GM18867 (cell line): ENCODE results near the gene PARD3.
"Not testable (repeated sequence)": the region's sequence is repeated elsewhere in the genome, so short reads cannot be mapped to it uniquely, and the experiment has no call there.

Source experiments
- ATAC-seq: cut with Tn5 transposase; IDR thresholded peaks from one replicate; pipeline ENCODE4 v1.9.1; 2021; ENCODE audit warnings: mild to moderate bottlenecking, moderate library complexity; ENCODE audit not compliant: unreplicated experiment

The PARD3 gene

DNA sequence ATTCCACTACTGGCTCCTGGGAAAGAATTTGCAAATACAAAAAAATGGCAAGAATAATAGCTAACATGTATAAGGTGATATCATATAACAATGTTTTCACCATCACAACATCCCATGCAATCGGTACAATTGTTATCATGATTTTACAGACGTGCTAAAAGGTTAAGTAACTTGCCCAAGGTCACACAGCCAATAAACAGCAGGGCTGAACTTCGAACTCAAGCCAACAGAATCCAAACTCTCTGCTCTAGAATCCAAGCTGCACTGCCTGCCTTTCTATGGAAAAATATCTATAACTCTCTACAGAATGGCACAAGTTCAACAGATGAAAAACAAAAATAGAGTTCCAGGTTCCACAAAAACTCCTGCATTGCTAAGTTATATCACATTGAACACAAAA lies 160.9 kb downstream of the PARD3 start:
- ATAC-seq: no peak

DNA sequence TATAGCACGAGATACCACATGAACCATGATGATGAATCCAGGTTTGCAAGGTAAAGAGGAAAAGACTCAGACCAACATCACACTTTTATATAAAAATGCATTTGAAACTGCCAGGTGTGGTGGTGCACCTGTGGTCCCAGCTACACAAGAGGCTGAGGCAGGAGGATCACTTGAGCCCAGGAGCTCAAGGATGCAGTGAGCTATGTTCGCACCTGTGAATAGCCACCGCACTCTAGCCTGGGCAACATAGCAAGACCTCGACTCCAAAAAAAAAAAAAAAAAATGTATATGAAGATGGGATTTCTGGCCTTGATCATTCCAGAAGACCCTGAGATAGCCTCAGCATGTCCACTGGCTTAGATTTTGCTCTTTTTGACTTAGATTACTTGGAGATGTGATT lies 161.6 kb downstream of the PARD3 start:
- no peak for ATAC-seq

DNA sequence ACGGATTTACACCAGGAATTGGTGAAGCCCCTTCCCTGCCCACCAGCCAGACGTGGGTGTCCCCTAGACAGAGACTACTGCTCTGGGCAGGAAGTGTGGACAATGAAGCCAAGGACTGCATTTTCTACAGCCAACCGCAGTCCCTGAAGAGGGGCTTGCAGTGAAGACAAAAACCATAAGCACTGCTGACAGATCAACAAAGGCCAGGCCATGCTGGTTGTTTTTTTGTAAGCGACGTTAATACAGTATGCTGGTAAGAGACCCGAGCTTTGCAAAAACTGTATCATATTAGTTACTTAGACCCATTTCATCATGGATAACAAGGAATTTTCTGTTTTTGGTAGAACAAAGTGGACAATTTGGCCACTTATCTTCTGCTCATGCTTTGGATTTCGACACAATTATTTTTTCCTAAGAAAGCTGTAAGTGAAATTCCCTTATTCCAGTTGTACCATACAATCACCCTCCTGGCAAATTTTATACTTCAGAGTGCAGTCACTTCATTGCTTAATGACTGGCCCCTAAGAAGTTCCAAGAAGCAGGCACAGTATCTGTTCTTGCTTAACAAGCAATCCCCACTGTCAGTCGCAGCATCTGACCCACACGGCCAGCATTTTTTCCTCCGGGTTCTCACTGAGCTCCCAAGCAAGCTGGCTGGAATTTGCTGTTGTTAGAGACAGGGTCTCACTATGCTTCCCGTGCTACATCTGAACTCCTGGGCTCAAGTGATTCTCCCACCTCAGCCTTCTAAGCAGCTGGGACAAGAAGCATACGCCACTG lies 163.5 kb downstream of the PARD3 start:
- ATAC-seq: no peak

DNA sequence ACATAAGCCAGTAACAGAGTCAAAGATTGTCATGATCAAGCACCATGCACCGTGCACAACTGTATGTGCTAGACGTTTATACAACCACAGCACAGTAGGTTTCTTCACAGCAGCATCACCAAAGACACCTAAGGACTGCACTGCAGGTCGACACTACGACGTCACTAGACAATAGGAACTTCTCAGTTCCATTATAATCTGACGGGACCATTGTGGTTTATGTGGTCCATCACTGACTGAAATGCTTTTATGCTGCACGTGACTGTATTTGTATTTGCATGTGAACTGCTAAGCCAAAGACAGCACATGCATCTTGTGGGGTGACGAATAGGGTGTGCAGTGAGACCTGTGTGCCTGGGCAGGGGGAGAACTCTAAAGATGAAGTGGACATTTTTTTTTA lies 164.9 kb downstream of the PARD3 start:
- no peak for ATAC-seq

DNA sequence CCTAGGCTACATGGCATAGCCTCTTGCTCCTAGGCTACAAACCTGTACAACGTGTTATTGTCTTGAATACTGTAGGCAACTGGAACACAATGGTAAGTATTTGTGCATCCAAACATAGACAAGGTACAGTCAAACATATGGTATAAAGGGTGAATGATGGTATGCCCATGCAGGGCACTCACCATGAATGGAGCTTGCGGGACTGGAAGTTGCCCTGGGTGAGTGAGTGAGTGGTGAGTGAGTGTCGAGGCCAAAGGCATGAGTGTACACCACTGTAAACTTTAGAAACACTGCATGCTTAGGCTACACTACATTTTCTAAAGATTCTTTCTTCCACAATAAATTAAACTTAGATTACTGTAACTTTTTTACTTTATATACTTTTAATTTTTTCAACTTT lies 165.7 kb downstream of the PARD3 start:
- ATAC-seq: no peak

DNA sequence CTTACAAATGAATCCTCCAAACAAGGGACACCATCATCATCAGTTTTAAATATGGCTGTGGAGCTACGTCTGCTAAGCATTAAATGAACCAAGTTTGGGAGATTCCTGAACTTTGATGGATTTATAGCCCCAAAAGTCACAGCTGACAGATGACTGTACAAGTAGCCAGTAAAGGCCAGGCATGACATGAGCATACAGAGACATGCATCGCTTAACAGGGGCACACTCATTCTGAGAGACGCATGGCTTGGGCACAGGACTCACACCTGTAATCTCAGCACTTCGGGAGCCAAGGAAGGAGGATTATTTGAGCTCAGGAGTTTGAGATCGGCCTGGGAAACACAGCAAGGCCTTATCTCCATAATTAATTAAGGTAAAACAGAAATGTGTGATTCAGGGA lies 166.2 kb downstream of the PARD3 start:
- ATAC-seq: no peak

DNA sequence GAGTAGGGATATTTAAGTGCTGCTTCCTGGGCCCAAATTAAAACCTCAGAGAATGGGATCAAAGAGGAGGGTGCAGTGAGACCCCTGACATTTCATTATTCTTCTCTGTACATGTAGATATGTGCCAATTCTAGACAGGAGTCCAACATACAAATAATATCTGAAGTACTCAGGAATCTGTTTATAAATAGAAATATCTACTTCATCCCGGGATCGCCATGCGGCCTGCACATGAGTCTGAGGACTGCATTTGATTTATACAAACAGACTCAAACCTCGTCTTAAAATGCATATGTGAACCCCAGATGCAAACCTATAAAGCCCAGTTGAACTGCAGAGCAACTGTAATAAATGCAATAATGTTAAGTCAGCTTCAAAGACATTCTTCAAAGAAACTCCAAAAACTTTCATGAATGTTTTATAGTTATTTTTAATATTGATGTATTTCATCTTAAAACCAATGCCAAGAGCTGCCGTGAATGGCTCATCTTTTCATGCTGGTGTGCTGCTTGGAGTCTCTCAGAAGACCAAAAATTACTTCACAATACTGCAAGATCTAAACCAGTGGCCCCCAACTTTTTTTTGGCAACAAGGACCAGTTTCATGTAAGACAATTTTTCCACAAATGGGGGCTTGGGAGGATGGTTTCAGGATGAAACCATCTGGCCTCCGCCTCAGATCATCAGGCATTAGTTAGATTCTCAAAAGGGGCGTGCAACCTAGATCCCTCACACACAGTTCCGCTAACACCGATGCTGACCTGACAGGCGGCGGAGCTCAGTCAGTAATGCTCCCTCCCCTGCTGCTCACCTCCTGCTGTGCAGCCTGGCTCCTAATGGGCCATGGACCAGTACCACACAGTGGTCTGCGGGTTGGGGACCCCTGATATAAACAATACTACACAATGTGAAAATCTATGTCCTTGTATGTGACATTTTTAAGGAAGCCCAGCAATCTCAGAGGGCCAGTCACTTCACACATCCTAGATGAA lies 166.9 kb downstream of the PARD3 start:
- ATAC-seq: no peak

DNA sequence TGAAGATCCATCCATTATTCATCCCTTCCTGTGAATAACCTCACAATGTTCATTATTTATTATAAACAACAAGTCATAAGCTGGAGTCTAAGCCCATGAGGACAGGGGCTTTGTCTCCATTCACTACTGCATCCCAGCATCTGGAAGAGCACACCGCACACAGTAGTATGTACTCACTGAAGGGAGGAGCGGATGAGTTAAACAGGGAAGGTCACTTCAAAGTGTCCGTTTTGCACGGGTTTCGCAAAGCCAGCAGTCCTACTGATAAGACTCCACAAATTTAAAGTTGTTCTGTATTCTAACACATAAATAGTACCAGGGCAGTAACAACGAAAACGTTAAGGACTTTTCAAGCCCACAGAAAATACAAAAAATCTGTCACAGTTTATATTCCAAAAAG lies 167.9 kb downstream of the PARD3 start:
- no peak for ATAC-seq

DNA sequence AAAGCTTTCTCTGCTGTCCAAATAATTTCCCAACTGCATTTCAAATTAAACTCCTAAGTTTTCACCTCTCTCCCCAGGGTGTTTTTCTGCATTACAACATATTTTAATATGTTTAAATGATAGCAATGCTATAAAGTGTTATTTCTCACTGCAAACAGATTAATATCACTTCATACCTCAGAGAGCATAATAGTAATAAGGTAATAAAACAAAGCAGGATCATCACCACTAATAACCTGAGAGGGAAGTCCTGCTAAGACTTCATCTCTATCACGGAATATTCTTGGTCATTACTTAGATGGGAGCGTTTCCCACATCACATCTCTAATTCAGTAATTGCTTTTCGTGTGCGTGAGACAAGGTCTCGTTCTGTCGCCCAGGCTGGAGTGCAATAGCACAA lies 168.8 kb downstream of the PARD3 start:
- no peak for ATAC-seq

DNA sequence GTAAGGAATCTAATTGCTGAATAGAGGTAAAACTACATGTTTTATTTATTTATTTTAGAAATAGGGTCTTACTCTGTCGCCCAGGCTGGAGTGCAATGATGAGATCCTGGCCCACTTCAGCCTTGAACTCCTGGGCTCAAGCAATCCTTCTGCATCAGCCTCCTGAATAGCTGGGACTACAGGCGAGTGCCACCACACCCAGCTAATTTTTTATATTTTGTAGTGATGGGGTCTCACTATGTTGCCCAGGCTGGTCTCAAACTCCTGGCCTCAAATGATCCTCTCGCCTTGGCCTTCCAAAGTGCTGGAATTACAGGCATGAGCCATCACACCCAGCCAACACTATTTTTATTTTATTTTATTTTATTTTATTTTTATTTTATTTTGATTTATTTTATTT lies 170.3 kb downstream of the PARD3 start:
- not testable (repeated sequence) for ATAC-seq

DNA sequence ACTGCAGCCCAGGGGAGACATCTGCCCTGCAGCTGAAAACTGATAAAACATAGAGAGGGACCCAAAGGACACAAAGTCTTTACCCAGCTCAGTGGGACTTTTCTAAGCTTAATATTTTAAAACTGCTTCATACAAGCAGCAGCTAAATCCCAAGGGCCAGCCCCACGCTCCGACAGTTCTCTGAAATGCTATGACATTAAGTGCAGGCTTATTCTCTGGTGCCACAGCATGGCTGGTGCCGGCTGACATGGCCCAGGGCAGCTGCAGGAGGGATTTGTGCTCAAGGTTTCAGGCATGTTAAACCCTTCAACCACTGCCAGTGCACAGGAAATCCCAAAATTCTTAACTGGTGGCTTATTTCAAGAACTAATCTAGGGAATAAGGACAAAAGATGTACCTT lies 170.9 kb downstream of the PARD3 start:
- no peak for ATAC-seq

DNA sequence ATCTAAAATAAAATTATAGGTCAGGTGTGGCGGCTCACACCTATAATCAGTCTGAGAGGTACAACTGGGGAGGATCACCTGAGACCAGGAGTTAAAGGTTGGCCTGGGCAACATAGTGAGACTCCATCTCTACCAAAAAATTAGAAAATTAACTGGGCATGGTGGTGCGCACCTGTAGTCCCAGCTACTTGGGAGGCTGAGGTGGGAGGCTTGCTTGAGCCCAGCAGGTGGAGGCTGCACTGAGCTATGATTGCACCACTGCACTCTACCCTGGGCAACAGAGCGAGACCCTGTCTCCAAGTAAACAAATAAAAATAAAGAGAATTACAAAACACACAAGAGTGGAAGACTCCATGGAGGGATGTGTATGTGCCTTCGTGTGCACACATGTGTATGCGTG lies 171.5 kb downstream of the PARD3 start:
- no peak for ATAC-seq

DNA sequence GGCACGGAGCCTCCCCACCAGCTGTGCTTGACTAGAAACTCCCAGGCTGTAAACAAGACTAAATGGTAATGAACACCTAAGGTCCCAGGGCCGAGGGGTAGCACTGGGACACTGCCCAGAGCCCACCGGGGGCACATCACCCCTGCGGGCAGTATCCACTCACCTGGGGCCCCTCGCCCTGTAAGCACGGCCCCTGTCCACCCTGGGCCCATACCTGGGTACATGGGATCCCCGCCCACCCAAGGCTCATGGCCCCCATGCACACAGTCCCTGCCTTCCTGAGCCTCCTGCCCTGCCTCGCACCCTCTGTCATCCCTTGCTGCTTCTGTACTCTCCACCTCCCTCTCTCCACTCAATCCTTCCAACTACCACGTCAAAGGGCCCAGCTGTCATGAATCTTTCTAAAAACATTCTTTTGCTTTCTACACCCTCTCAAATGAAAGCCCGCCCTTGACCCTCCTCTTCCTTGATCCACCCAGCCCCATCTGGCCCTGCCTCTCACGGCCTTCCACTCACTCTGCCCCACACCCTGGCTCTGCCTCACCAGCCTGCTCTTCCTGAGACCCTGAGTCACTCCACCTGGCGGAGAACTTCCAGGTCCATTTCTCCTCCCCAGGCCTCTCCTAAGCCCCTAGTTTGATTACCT lies 173.1 kb downstream of the PARD3 start:
- ATAC-seq: no peak

DNA sequence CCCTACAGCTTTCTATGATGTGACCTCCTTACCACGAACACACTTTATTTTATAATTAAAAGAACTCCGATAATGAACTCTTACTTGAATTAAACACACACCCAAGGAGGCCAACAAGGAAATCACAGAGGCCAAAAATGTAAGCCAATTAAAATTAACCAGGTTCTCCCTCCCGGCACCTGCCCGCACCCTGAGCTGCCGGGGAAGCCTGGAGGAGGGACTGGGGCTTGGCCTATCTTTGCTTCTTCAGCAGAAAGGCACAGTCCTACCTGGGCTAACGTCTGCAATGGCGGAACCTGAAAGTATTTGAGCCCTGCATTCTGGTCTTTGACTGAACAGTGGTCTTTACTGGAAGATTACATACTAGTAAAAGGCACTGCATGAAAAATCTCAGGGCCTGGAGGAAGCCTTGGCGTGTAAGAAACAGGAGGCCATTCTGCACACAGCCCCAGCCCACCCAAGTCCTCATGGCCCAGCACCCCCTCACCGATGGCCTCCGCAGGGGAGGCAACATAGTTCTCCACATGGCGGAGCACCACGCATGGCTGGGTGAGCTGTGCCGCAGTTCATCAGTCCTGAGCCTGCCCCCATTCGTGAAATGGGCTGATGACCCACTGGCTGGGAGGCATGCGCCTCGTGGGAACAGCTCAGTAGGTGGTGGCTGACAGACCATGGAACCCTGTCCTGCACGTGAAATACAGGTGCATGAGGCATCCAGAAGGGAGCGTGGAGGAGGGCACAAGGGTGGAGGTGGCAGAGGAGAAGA lies 173.8 kb downstream of the PARD3 start:
- no peak for ATAC-seq

DNA sequence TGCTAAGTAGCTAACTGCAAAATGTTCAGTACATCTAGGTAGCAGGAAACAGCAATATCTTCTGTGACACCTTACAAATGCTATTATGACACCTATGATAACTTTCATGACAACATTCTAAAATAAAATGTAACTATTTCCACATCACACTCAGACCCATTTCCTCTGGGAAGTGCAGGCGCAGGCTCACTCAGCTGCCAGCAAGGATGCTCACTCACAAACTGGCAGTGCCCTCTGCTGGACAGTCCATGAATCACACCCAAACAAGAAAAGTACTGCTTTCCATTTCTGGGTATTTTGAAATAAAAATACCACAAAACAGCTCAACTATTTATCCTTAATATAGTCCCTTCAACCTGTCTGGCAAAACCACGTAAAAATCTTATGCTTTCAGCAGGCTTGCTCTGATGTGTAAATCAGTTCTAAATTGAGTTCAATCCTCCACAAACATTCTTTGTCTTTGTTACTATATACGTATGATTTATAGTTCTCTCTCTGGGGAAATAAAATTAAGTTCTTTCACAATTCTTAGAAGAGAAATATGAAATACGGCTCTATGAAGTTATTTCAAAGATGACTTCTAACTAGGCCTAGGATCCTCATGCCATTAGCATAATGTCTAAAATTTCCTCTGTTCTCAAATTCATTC lies 176.6 kb downstream of the PARD3 start:
- peak; percentile 46 for ATAC-seq

DNA sequence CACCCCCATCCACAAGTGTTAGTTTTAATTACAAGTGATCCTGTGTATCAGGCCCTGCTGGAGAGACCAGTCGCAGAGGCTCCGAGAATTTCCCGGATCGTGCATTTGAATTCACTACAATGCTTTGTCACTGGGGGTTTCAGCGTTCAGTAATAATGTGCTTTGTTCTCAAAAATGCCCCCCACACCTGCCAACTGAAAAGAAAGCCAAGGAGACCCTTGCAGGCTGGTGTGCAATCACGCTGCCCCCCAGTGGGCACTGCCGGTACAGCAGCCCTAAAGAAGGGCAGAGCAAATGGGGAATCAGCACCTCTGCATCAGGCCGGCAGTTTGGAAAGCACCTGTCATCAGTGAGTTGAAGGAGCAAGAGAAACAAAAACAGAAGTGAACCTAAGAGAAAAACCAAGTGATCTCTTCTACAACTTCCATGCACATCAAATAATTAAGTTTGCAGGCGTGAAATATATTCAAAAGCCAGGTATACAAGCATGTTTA lies 177.6 kb downstream of the PARD3 start:
- peak; percentile 77 for ATAC-seq

DNA sequence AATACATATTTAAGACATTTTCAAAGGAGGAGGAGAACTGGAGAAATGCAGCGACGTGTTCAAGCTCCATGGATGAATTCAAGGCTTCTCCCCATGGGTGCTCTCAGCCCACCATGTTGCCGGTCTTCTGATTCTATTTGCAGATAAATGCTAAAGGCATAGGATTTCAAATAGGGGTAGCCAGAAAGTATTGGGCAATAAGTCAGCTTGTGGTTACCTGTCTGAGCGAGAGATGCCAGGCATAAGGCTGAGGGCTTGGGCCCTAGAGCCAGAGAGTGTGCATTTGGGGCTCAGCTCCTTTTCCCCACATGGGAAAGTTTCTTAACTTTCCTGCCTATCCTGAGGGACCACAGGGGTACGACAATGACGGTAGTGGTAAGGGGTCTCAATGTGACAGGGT lies 180.0 kb downstream of the PARD3 start:
- no peak for ATAC-seq

DNA sequence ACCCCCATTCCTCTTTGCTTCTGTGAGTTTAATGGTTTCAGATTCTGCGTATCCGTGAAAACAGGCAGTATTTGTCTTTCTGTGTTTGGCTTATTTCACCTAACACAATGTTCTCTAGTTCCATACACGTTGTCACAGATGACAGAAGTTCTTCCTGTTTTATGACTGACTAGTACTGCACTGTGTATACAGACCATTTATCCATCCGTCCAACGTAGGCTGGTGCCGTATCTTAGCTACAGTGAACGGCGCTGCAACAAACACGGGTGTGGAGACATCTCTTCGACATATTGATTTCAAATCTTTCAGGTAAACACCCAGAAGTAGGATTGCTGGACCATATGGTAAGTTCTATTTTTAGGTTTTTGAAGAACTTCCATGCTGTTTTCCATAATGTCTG lies 181.7 kb downstream of the PARD3 start:
- ATAC-seq: no peak

DNA sequence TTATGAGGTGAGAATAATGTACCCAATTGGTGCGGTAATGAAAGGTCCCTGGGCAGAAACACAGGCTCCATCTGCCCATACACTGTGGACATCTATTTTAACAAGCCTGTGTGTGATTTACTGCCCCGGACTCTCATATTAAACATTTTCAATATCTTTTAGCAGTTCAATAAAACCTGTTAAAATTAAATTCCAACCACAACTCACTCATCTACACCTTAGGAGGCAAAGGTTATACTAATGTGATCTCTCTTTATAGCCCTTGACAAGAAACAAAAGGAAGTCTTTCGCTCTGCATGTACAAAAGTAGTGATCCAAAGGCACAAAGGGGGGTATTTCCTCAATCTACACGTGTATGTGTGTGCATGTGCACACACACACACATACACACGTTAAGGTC lies 186.0 kb downstream of the PARD3 start:
- no peak for ATAC-seq

DNA sequence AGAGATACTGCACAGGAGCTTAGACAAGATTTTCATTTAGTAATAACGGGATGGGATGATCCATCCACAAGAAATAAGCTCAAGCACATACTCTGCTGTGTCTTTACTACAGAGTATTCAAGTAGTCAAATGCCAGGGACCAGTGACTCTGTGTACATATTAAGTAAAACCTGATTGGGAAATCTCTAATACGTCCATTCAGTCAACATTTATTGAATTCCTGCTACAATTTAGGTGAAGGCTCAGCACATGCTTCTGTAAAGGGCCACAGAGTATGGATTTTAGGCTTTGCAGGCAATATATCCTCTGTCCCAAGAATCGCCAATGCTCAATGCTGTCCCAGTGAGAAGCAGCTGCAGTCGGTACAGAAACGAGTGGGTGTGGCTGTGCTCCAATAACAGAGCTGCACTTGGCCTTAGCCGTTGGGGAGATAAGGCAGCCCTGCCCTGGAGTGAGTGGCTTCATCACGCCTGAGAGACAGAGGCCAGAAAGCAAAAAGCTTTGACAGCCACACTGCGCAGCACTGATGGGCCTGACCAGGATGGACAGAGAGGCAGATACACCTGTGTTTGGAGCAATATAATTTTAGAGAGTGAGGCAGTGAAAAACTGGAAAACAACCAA lies 186.8 kb downstream of the PARD3 start:
- ATAC-seq: no peak
